HepG2 (cell line): Measurements from ENCODE around the gene POLR1H. TPM values are rescaled to one million over a fixed set of nuclear protein-coding genes. Genes with fewer than 3 reads are reported as not detected.
A peak's percentile ranks its signal among the peaks of the same experiment; 100 is the strongest.

Source experiments
- ARID4A ChIP-seq: sonication (generic); formaldehyde crosslinking; IDR thresholded peaks from 2 replicates; pipeline ENCODE4 v1.5.0; 2020; ENCODE audit warnings: mild to moderate bottlenecking, missing genetic modification reagents, borderline replicate concordance
- ISL2 ChIP-seq: sonication (generic); formaldehyde crosslinking; IDR thresholded peaks from 2 replicates; pipeline ENCODE4 v1.5.0; 2020; ENCODE audit warnings: missing genetic modification reagents
- MEF2D ChIP-seq: sonication (generic); formaldehyde crosslinking; IDR thresholded peaks from 2 replicates; pipeline ENCODE4 v1.5.1; 2020; ENCODE audit warnings: mild to moderate bottlenecking, missing genetic modification reagents
- MIER3 ChIP-seq: IDR thresholded peaks from 2 replicates; pipeline ENCODE4 v1.6.1; 2016; ENCODE audit warnings: missing compliant biosample characterization, borderline replicate concordance
- MXI1 ChIP-seq: IDR thresholded peaks from 3 replicates; pipeline ENCODE4 v1.6.1; 2012; ENCODE audit warnings: low read depth, low read length, inconsistent platforms, borderline replicate concordance
- SKI ChIP-seq: fragments of 450-650 bp; IDR thresholded peaks from one replicate; pipeline ENCODE4 v1.6.1; 2018; ENCODE audit warnings: mild to moderate bottlenecking; ENCODE audit not compliant: partially characterized antibody
- TCF7L2 ChIP-seq: IDR thresholded peaks from 2 replicates; pipeline ENCODE4 v1.6.1; 2011; ENCODE audit warnings: mild to moderate bottlenecking, low read depth, low read length, moderate library complexity
- ZBTB10 ChIP-seq: sonication (generic); formaldehyde crosslinking; IDR thresholded peaks from 2 replicates; pipeline ENCODE4 v1.4.0; 2020; ENCODE audit warnings: missing genetic modification reagents, borderline replicate concordance
- ZBTB3 ChIP-seq: sonication (generic); formaldehyde crosslinking; IDR thresholded peaks from 2 replicates; pipeline ENCODE4 v1.4.0; 2020; ENCODE audit warnings: low read depth, mild to moderate bottlenecking, moderate library complexity, missing genetic modification reagents, borderline replicate concordance
- ZBTB38 ChIP-seq: sonication (generic); formaldehyde crosslinking; IDR thresholded peaks from 2 replicates; pipeline ENCODE4 v1.5.1; 2020; ENCODE audit warnings: mild to moderate bottlenecking, missing genetic modification reagents
- ZFP37 ChIP-seq: sonication (generic); formaldehyde crosslinking; IDR thresholded peaks from 2 replicates; pipeline ENCODE4 v1.4.0; 2020; ENCODE audit warnings: missing genetic modification reagents, borderline replicate concordance
- ZHX2 ChIP-seq, 2 experiments: sonication (generic) in 1 of 2; formaldehyde crosslinking in 1 of 2; IDR thresholded peaks; 2 replicates each; pipeline versions ENCODE4 v1.6.1 to v1.9.0; 2014 to 2022; ENCODE audit warnings: antibody characterized with exemption in 1 of 2, borderline replicate concordance in 1 of 2, inconsistent platforms in 1 of 2, low read depth in 1 of 2, missing genetic modification reagents in 1 of 2
- ZNF20 ChIP-seq: sonication (generic); formaldehyde crosslinking; IDR thresholded peaks from 2 replicates; pipeline ENCODE4 v1.4.0; 2020; ENCODE audit warnings: mild to moderate bottlenecking, moderate library complexity, missing genetic modification reagents
- ZNF431 ChIP-seq: sonication (generic); formaldehyde crosslinking; IDR thresholded peaks from 2 replicates; pipeline ENCODE4 v1.9.0; 2022; ENCODE audit warnings: missing genetic modification reagents, low read depth, mild to moderate bottlenecking, borderline replicate concordance
- polyA plus RNA-seq, 8 experiments: library from polyadenylated mRNA; depleted of rRNA in 3 of 8; stranded (reverse) in 7 of 8; unstranded in 1 of 8; fragments of >200 nt; fragmentation: Illumina TruSeq in 4 of 8; extraction: Trizol in 4 of 8; gene quantifications; 2 replicates each; pipeline versions ENCODE4 v1.2.1 to v1.2.3, GENCODE V29; 2011 to 2016; ENCODE audit warnings: low read depth in 4 of 8, missing spikeins in 1 of 8, mixed read lengths in 1 of 8; ENCODE audit not compliant: insufficient read depth in 1 of 8
- total RNA-seq, 5 experiments: library from RNA; depleted of rRNA; stranded (reverse); fragments of >200 nt; fragmentation: Illumina TruSeq; extraction: Trizol; gene quantifications; 2 replicates each; pipeline ENCODE4 v1.2.3, GENCODE V29; 2016; ENCODE audit warnings: low read depth in 1 of 5

Gene POLR1H
- total and polyA plus RNA-seq, 2 of the 13 experiments (the other 11 are each of a cell fraction or from before 2014, with no cell fraction given), result 61.4 to 79.8 TPM

- TF ChIP-seq ARID4A (peak; percentile 44; the same call in 1 of the 2 replicates), MEF2D (CRISPR knock-in tag) (0 out of 2 replicates have a peak, but pooled peaks have one; percentile 50), ZBTB38 (CRISPR knock-in tag) (peak; percentile 79), ZBTB10 (CRISPR knock-in tag) (no peak), MXI1 (peak; percentile 64; the same call in 1 of the 3 replicates), ZFP37 (peak; percentile 36; the same call in 1 of the 2 replicates), MIER3 (CRISPR knock-in tag) (peak; percentile 57; the same call in 1 of the 2 replicates), ZHX2 (IDR thresholded peaks at IDR 0.05; ENCODE audit: low read depth) (0 out of 2 replicates have a peak, but pooled peaks have one; percentile 17), ZHX2 (CRISPR knock-in tag; IDR thresholded peaks at IDR 0.05; ENCODE audit: borderline replicate concordance) (no peak), SKI (peak; percentile 24), ISL2 (0 out of 2 replicates have a peak, but pooled peaks have one; percentile 25), ZBTB3 (CRISPR knock-in tag) (no peak), TCF7L2 (no peak), ZNF431 (CRISPR knock-in tag) (no peak), ZNF20 (CRISPR knock-in tag) (no peak)
Measured at GRCh38 chr6:30102970-30103871, 42.2 kb downstream of the POLR1H start (continued).
